IPS-NIHi7 (cell line): Measurements from ENCODE around the gene LDLRAD3.

Source experiments
- DNase-seq: peaks from one replicate; pipeline ENCODE4 v3.0.0; 2012; ENCODE audit warnings: mixed read lengths; ENCODE audit errors: extremely low spot score

Gene LDLRAD3

DNA sequence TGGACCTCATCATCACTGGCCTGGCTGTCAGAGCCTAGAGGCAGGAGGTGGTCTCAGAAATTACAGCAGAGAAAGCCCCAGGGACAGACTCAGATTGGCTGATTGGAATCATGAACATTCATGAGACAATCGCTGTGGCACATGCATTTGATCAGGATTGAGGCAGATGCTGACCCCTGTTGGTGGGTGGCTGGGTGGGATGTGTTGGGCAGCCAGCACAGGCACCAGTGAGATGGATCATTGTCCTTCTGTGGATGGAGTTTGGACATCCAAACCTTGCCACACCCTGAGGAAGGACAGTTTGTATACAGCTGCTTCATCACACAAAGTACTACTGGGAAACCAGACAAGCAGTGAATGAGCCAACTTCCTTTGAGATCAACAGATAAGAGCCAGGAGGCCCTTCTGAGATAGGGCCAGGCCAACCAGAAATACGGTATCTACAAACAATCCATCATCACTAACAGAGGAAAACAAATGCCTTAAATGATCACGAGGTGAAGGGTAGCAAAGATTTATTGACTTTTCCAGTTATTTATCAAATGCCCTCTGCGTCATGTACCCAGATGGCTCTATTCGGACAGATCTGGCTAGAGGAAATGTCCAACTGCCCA is 328.0 kb downstream of the LDLRAD3 start:
- no peak for DNase-seq

DNA sequence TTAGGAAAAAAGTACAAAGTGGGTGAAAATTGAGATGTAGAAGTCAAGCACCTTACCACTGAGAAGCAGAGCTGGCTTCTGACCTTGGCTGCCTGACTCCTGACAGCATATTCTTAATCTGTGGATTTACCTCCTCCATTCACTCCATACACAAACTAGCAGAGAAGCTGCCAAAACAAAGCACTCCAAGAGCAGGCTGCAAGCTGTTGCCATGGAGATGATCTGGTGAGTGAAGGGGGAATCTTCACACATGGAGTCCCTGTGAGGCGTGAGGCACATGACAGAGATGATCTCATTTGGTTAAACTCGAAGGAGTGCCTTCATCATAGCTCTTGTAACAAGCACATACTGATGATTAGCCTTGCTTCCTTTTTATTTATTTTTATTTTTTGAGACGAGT is 329.2 kb downstream of the LDLRAD3 start:
- no peak for DNase-seq

DNA sequence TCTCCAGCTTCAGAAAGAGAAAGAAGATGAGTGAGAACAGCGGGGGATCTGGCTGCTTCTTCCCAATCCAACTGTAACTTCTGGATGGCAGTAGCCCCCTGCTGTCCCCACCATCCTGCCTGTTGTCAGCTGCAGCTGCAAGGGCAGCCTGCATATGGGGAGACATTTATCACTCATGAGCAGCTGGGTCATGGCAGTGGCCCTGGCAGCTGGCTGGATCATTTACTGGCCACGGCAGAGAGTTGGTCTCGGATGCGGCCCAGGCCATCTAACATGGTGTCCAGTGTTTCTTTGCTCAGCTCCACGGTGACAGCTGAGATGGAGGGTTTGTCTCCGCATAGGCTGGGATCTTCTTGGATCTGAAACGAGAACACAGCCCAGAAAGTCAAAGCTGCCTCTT is 330.6 kb downstream of the LDLRAD3 start:
- DNase-seq = no peak

DNA sequence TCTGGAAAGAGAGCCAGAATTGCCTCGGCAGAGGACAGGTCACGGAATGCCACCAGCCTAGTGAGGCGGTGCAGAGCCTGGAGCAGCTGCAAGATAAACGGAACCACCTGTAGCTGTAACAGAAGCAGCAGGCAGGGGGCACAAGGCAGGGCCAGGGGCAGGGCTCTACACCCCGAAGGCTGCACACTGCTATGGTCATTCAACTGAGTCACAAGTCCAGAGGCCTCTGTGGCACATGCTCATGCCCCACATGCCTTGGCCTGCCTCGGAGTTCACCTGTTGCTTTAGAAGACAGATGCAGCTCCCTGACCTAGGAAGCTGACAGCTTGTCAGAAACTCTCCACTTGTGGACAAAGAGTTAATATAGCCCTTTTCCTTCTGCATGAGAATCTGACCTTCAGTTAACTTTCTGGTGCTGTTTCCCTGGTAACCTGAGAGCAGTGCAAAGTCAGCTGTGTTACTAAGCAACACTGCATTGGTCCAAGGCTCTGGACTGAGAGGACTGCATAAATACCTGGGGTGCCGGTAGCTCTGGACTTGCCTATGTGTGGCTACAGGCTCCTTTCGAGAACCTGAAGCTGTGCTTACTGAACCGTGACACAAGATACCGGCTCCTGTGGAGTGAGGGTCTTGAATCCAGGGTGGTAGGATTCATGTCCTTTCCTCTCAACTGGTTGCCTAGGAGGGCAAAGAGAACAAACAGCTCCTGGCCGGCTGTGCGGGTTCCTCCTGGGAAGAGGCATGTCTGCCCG is 334.8 kb downstream of the LDLRAD3 start:
- no peak for DNase-seq

DNA sequence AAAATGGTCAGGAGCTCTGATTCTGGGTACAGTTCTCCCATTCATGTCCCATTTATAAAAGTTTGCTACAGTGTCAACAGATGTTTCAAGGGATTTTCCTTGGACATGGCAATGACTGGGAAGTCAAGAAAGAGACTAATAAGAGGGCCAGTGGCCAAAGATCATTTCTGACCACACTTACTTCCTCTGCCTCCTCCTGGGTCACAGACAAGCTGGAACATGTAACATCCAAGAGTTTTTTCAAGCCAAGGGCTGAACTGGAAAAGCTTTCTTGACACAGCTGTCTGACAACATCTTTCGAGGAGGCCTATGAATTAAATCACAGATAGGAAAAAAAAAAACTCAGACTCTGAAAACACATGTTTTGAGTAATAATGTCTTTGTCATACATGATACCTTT is 336.7 kb downstream of the LDLRAD3 start:
- DNase-seq = no peak
